NCI-H2081 treated with DMSO at 0.1 percent for 48 hours (cell line): Measurements from ENCODE around the gene SLC16A12.

Source experiments
- DNase-seq: peaks from one replicate; lab custom pipeline; 2025; lab: John Stamatoyannopoulos, UW

Gene SLC16A12

DNA sequence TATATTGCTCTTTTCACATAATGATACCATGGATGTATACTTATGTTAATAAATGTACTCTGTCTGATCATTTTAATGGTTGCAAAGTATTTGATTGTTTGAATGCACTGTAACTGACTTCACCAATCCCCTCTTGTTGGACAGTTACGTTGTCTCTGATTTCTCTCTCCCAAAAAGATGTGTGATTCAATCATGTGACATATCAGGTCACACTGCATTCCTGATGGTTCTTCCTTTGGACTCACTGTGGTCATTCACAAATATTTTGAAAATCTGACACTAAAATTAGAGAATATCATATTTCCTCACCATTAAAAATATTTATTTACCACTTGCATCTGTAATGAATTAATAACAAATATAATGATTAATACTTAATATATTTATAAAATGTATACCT is 22.2 kb downstream of the SLC16A12 start:
- DNase-seq: no peak

DNA sequence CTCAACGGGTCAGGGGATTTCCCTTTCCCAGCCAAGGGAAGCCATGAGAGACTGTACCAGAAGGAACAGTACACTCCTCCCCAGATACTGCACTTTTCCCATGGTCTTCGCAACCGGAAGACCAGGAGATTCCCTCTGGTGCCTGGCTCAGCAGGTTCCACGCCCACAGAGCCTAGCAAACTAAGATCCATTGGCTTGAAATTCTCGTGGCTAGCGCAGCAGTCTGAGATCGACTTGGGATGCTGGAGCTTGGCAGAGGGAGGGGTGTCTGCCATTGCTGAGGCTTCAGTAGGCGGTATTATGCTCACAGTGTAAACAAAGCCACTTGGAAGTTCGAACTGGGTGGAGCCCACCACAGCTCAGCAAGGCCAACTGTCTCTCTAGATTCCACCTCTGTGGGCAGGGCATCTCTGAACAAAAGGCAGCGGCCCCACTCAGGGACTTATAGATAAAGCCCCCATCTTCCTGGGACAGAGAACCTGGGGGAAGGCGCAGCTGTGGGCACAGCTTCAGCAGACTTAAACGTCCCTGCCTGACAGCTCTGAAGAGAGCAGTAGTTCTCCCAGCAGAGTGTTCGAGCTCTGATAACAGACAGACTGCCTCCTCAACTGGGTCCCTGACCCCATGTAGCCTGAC is 29.6 kb downstream of the SLC16A12 start:
- no peak for DNase-seq

DNA sequence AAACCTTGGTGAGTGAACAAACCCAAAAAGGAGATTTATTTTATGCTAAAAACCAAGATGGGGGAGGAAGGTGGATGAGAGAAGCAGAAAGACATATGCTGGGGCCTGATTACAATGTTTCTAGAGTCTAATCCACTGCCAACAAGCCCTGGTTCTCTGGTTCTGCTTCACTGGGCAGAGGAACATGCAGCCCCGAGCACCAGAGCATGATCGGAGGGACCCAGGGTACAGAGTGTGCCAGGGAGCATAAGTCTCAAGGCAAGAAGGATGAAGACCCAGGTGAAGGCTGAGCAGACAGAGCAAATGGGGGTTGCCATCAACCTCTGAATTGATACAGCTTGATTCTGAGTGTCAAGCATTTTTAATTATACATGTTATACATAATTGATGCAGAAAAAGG is 30.7 kb downstream of the SLC16A12 start:
- DNase-seq: no peak

- no peak for DNase-seq
Observed at GRCh38 chr10:89503652-89504370, 31.6 kb downstream of the SLC16A12 start.

GRCh38 chr10:89503151-89503550 is 32.2 kb downstream of the SLC16A12 start:
- no peak for DNase-seq

DNA sequence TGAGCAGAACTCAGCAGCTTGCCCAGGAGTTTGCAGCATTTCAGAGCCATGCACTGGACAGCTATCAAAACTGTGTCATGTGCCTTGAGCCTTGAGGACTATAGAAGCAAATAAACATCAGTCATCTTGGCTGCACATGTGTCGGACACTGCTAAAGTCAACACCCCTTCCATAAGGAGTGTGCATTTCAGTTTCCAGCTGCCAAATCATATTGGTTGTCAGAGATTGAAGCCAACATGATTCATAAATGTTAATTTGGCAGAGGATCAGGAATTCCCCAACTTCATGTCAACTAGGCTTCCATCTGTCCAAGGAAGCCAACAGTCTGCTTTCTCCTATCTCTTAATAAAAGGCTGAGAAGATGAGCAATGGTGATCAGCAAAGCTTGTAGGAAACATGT is 32.8 kb downstream of the SLC16A12 start:
- no peak for DNase-seq

DNA sequence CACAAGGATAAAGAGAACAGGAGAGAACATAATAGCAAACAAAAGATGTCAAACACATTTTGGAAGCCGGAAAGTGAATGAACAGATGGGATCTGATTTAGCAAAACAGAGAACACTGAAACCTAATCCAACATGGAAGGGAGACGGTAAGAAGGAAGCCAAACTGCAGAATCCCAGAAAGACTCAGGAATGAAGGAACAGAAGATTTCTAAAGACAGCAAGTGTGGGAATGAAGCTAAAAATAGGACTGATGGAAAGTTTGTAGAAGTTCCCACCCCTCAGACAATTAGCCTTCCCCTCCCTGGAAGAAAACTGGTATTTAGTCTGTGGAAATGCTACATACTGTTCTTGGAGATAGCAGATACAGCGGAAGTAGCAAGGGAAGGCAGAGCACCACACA is 40.8 kb downstream of the SLC16A12 start:
- no peak for DNase-seq

DNA sequence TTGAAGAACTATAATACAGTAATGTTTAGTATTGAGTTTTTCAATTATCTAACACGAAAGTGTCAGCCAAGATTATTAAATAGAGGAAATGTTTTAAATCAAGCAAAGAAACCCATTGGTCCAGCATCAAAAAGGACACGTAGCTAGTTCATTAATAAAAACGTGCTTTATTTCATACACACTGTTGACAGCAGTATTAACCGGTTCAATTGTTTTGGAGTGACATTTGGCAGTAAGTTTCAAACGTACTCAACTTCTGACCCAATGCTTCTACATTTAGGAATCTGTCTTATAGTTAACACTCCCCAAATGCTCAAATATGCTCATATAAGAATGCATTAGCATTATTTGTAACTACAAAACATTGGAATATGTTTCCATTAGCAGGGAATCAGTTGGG is 41.3 kb downstream of the SLC16A12 start:
- DNase-seq: no peak

GRCh38 chr10:89491932-89492331 is 43.5 kb downstream of the SLC16A12 start:
- DNase-seq: no peak

- no peak for DNase-seq
Observed at GRCh38 chr10:89490596-89491335, 44.6 kb downstream of the SLC16A12 start.

DNA sequence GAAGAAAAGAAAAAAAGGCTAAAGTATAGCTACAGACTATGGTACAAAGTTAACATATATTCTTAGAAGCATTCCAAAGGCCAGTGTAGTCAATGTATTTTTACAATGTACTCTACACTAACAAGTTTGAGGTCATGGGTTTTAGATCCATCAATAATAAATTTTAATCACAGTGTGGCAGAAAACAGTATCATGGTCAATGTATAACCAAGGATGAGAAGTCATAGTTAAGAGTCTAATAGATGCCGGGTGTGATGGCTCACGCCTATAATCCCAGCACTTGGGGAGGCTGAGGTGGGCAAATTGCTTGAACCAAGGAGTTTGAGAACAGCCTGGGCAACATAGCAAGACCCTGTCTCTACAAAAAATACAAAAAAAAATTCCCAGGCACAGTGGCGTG is 53.1 kb downstream of the SLC16A12 start:
- no peak for DNase-seq

DNA sequence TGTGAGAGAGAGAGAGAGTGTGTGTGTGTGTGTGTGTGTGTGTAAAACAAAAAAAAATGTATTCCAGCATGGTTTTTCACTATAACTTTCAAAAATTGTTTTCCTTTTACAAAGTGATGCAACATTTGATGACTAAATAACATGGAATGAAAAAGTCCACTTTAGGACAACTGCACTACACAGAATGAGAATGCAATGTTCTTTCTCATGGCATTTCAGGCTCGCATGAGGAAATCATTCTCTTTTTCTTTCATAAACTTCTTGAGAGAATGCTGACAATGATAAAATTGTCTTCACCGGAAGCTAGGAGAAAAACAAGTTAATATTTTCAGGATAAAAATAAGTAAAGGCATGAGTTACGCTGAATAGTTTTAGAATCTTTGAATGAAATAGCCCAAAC is 53.7 kb downstream of the SLC16A12 start:
- DNase-seq: no peak

DNA sequence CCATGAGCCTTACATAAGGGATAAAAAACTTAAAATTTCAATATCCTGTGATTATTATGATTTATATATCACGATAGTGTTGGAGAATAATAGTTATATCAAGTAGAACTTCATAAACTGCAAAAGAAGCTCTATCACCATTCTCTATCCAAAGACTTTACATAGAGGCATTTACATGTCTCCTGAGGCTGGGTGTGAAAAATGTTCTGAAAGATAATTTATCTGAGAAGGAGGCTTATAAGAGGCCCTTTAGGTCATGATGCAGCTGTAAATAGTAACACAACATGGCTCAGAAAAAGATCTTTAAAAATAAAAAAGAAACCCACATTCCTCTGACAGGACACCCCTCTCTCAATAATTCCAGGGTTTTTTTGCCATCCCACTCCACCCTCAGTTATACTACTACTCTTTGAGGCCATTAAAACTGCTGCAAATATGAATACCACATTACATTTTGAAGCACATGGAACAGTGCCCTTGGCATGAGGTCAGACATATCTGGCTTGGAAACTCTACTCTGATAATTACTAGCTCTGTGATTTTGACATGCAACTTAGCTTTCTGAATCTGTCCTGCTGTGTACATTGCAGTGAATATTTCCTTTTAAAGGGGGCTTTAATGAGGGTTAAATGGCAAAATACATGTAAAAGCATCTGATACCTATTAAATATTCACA is 55.5 kb downstream of the SLC16A12 start:
- DNase-seq: no peak

GRCh38 chr10:89478739-89479654 is 56.4 kb downstream of the SLC16A12 start:
- no peak for DNase-seq

DNA sequence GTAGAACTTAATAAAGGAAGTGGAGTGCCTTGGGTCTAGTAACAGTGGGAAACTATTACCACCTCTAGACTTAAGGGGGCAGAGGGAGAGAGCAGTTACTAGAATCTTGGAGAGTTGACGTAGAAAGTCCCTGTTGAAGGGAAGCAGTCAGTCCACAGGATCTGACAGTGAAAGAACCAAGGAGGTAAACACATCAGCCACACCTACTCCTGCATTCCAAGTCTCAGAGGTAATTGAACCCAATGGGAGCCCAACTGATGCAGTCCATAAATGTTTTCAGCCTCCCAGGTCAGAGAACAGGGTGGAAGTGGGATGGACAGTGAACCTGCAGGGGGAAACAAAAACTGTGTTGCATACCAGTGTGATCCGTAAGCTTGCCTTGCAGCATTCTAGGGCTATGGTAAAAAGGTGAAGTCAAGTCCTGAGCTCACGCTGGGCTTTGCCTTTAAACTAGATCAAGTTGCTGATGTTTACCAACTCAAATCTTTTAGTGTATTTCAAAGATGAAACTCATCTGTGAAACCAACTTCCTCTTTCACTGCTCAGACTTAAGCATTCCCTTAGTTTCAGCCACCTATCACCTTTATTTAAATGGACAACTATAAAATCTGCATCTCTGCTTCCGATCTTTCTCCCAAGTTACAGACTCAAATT is 57.2 kb downstream of the SLC16A12 start:
- no peak for DNase-seq

DNA sequence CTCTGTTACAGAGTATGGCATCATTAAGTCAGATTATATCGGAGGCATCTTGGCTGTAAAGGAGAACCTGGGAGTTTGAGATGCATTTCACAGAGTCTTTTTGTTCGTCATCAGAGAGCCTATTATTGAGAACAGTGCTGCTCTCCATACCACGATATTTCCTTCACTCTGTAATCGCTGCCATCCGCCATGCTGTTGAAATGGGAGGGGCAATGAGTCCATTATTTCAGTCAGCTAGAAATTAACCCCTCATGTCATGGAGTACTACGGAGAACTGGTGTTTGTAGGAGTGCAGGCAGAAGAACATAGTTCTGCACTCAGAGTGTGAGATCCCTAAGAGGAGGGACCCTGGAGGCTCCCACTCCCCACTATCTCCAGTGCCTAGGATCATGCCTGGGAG is 59.2 kb downstream of the SLC16A12 start:
- DNase-seq: no peak

- DNase-seq: no peak
Observed at GRCh38 chr10:89475591-89475998, 59.8 kb downstream of the SLC16A12 start.

- DNase-seq: no peak
Observed at GRCh38 chr10:89475125-89475524, 60.3 kb downstream of the SLC16A12 start.

- no peak for DNase-seq
Observed at GRCh38 chr10:89474452-89474851, 60.9 kb downstream of the SLC16A12 start.

GRCh38 chr10:89471110-89471809 is 64.1 kb downstream of the SLC16A12 start:
- no peak for DNase-seq
